Cardiac fibroblast (primary cell): ENCODE results near the gene XCR1.

Experiments used
- DNase-seq, 2 donors: peaks; one replicate each; pipeline versions ENCODE4 v3.0.0 to v3.0.0-alpha.2; 2010; ENCODE audit warnings: low read depth in 2 of 2
- H3K4me3 ChIP-seq, 2 donors: replicated peaks in 1 of 2; 1 replicate in 1 of 2; 2 replicates in 1 of 2; pipeline ENCODE4 v1.5.1; 2011; ENCODE audit warnings: low read depth in 2 of 2, low read length in 2 of 2, mild to moderate bottlenecking in 2 of 2, moderate library complexity in 1 of 2
- TF ChIP-seq, protein P1 (sequence below): IDR thresholded peaks from one replicate; pipeline ENCODE4 v1.5.1; 2011; ENCODE audit warnings: low read depth, mild to moderate bottlenecking, low read length, inconsistent platforms

Gene XCR1

DNA sequence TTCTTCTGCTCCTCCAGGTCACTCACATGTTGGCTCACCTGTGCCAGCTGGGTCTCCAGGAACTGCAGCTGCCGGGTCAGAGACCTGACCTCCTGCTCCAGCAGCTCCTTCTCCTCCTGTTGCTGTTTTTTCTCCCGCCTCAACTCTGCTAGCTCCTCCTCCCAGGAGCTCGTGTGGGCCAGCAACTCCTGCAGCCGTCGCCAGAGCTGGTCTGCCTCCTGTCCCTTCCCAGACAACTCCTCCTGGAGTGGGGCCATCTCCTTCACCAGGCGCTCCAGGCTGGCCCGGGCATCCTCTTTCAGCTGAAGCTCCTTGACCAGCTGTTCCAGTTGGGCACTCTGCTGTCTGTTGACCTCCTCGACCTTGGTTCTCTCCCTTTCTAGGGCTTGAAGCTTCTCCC lies 59.6 kb downstream of the XCR1 start:
- H3K4me3 ChIP-seq: no peak overlapping the region
- DNase-seq: no peak
- TF ChIP-seq, protein P1, sequence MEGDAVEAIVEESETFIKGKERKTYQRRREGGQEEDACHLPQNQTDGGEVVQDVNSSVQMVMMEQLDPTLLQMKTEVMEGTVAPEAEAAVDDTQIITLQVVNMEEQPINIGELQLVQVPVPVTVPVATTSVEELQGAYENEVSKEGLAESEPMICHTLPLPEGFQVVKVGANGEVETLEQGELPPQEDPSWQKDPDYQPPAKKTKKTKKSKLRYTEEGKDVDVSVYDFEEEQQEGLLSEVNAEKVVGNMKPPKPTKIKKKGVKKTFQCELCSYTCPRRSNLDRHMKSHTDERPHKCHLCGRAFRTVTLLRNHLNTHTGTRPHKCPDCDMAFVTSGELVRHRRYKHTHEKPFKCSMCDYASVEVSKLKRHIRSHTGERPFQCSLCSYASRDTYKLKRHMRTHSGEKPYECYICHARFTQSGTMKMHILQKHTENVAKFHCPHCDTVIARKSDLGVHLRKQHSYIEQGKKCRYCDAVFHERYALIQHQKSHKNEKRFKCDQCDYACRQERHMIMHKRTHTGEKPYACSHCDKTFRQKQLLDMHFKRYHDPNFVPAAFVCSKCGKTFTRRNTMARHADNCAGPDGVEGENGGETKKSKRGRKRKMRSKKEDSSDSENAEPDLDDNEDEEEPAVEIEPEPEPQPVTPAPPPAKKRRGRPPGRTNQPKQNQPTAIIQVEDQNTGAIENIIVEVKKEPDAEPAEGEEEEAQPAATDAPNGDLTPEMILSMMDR: no peak
